OCI-LY3 (cell line): ENCODE results near the gene PTGIS.

Source experiments
- H2AFZ ChIP-seq: fragments of 200-600, 300-600 bp; shearing (Covaris generic); 2 replicates; pipeline ENCODE4 v1.6.0; 2014; ENCODE audit warnings: antibody characterized with exemption, low read depth, low read length
- H3K27ac ChIP-seq: fragments of 200-600, 300-600 bp; sonication (generic); 2 replicates; pipeline ENCODE4 v1.5.1; 2014; ENCODE audit warnings: mild to moderate bottlenecking, low read length, moderate library complexity, mixed read lengths
- H3K27me3 ChIP-seq: fragments of 200-600, 300-600 bp; sonication (generic); 2 replicates; pipeline ENCODE4 v1.6.1; 2014; ENCODE audit warnings: low read depth, low read length, mixed read lengths
- H3K36me3 ChIP-seq: fragments of 200-600, 300-600 bp; sonication (generic); replicated peaks from 2 replicates; pipeline ENCODE3; 2014; ENCODE audit warnings: low read depth, low read length, mixed read lengths
- H3K4me1 ChIP-seq: fragments of 300-600, 200-600 bp; sonication (generic); 2 replicates; pipeline ENCODE4 v1.6.1; 2014; ENCODE audit warnings: low read length, mixed read lengths
- H3K4me2 ChIP-seq: fragments of 200-600, 300-600 bp; sonication (generic); 2 replicates; pipeline ENCODE4 v1.6.1; 2014; ENCODE audit warnings: low read length, mixed read lengths
- H3K4me3 ChIP-seq: fragments of 300-600, 200-600 bp; sonication (generic); 2 replicates; pipeline ENCODE4 v1.5.1; 2014; ENCODE audit warnings: antibody characterized with exemption, mild to moderate bottlenecking, low read length, moderate library complexity
- H3K79me2 ChIP-seq: fragments of 300-600, 200-600 bp; shearing (Covaris generic); 2 replicates; pipeline ENCODE4 v1.6.1; 2014; ENCODE audit warnings: mild to moderate bottlenecking, low read length, mixed read lengths
- H3K9ac ChIP-seq: fragments of 300-600, 200-600 bp; shearing (Covaris generic); 2 replicates; pipeline ENCODE4 v1.6.0; 2014; ENCODE audit warnings: mild to moderate bottlenecking, low read length, moderate library complexity
- H3K9me3 ChIP-seq: fragments of 200-600, 300-600 bp; shearing (Covaris generic); 2 replicates; pipeline ENCODE4 v1.6.1; 2014; ENCODE audit warnings: low read length, mixed read lengths; ENCODE audit not compliant: insufficient read depth
- H4K20me1 ChIP-seq: fragments of 200-600, 300-600 bp; sonication (generic); 2 replicates; pipeline ENCODE4 v1.6.1; 2016; ENCODE audit warnings: low read length, mixed read lengths; ENCODE audit not compliant: insufficient read depth
- EZH2phosphoT487 ChIP-seq: fragments of 200-600 bp; shearing (Covaris generic); IDR thresholded peaks from 2 replicates; pipeline ENCODE4 v1.6.1; 2018; ENCODE audit warnings: antibody characterized with exemption, mixed run types, low read depth
- TF ChIP-seq, protein P1 (sequence below): fragments of 200-600, 300-600 bp; sonication (generic); IDR thresholded peaks from 2 replicates; pipeline ENCODE4 v1.5.1; 2014; ENCODE audit warnings: antibody characterized with exemption, low read length, low read depth

Gene PTGIS

DNA sequence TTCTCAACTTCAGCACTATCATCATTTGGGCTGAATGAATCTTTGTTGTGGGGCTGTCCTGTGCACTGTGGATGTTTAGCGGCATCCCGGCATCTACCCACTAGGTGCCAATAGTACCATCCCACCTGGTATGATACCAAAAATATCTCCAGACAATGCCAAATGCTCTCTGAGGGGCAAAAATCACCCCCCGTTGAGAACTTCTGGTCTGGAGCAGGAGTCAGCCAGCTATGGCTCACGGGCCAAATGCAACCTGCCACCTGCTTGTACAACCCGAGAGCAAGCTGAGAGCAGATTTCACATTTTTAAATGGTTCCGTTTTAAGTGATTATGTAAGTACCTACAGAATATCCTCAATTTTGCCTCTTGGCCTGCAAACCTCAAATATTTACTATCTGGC is 112.2 kb downstream of the PTGIS start:
- Histone ChIP-seq H4K20me1 (no peaks in the 10 kb centered on the region), H3K36me3 (no peaks in the 10 kb centered on the region), H3K27ac (no peak overlapping the region), H3K4me3 (no peak overlapping the region), H3K4me2 (no peak overlapping the region), H3K4me1 (peaks cover 7% of the 10 kb centered on the region), H2AFZ (no peak overlapping the region), H3K9me3 (no peaks in the 10 kb centered on the region), H3K27me3 (peaks cover 70% of the 10 kb centered on the region), H3K9ac (no peak overlapping the region), H3K79me2 (no peaks in the 10 kb centered on the region)
- no peak for TF ChIP-seq EZH2phosphoT487
- TF ChIP-seq, protein P1, sequence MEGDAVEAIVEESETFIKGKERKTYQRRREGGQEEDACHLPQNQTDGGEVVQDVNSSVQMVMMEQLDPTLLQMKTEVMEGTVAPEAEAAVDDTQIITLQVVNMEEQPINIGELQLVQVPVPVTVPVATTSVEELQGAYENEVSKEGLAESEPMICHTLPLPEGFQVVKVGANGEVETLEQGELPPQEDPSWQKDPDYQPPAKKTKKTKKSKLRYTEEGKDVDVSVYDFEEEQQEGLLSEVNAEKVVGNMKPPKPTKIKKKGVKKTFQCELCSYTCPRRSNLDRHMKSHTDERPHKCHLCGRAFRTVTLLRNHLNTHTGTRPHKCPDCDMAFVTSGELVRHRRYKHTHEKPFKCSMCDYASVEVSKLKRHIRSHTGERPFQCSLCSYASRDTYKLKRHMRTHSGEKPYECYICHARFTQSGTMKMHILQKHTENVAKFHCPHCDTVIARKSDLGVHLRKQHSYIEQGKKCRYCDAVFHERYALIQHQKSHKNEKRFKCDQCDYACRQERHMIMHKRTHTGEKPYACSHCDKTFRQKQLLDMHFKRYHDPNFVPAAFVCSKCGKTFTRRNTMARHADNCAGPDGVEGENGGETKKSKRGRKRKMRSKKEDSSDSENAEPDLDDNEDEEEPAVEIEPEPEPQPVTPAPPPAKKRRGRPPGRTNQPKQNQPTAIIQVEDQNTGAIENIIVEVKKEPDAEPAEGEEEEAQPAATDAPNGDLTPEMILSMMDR = no peak
